M059J (cell line): ENCODE measurements around the gene GNG7. TPM values are rescaled to one million over a fixed set of nuclear protein-coding genes. Genes with fewer than 3 reads are reported as not detected.
"Not testable (repeated sequence)": the region's sequence is repeated elsewhere in the genome, so short reads cannot be mapped to it uniquely, and the experiment has no call there.

ENCODE experiments used
- DNase-seq: peaks from one replicate; pipeline ENCODE4 v3.0.0-alpha.2; 2012; ENCODE audit warnings: low read depth
- total RNA-seq: library from RNA; depleted of rRNA; stranded (reverse); fragments of >200 nt; shearing (Covaris generic); gene quantifications from 2 replicates; pipeline ENCODE4 v1.2.3, GENCODE V29; 2014

Gene GNG7
- total RNA-seq, 1 experiment from 2014 or later, result not detected

DNA sequence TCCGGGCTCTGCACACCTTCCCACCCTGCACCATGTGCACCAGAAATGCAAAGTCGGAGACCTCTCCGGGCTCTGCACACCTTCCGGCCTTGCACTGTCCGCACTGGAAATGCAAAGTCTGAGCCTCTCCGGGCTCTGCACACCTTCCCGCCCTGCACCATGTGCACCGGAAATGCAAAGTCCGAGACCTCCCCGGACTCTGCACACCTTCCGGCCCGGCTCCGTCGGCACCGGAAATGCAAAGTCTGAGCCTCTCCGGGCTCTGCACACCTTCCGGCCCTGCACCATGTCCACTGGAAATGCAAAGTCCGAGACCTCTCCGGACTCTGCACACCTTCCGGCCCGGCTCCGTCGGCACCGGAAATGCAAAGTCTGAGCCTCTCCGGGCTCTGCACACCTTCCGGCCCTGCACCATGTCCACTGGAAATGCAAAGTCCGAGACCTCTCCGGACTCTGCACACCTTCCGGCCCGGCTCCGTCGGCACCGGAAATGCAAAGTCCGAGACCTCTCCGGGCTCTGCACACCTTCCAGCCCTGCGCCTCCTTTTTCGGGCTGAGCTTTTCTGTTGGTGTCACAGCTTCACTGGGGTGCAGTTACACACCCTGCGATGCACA, 59.3 kb downstream of the GNG7 start:
- DNase-seq, result not testable (repeated sequence)

DNA sequence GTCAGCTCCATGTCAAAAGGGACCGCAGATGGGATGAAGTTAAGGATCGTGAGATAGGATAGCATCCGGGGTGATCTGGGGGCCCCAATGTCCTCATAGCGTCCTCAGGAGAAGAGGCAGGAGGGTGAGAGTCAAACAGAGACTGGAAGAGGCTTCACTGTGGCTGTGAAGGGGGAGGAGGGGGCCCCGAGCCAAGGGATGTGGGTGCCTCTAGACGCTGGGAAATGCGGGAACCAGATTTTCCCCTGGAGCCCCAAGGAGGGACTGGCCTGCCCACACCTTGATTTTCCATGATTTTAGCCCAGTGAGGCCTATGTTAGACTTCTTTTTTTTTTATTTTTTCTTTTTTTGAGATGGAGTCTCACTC, 61.2 kb downstream of the GNG7 start:
- DNase-seq, result no peak

- DNase-seq, result no peak
These were observed 61.7 kb downstream of the GNG7 start for GRCh38 chr19:2640563-2641331.

DNA sequence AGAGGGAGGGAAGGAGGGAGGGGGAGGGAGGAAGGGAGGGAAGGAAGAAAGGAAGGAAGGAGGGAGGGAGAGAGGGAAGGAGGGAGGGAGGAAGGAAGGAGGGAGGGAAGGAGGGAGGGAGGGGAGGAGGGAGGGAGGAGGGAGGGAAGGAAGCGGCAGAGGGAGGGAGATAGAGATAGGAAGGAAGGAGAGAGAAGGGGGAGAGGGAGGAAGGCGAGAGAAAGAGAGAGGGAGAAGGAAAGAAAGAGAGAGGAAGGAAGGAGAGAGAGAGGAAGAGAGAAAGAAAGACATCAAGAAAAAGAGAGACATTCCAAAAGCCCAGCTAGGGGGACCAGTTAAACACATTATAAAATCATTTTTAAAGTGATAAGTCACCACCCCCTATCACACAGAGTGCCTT, 62.5 kb downstream of the GNG7 start:
- no peak for DNase-seq

DNA sequence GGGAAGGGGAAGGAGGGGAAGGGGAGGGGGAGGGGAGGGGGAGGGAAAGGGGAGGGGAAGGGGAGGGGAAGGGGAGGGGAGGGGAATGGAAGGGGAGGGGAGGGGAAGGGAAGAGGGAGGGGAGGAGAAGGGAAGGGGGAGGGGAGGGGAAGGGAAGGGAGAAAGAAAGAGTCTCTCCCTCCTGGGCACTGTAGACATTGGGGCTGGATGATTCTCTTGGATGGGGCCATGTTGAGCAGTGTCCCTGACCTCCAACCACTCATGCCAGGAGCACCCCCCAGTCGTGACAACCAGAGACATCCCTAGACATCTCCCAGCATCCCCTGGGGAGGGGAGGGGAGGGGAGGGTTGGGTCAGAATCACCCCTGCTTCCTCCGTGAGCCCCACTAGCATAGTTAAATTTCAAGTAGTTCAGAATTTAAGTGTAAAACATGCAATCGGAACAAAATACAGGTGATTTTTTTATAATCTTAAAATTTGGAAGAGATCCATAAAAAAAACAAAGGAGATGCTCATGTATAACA, 64.0 kb downstream of the GNG7 start:
- no peak for DNase-seq

- DNase-seq, result peak; percentile 47
These were observed 65.4 kb downstream of the GNG7 start for GRCh38 chr19:2636897-2637683.

GRCh38 chr19:2636141-2636896, 66.2 kb downstream of the GNG7 start:
- no peak for DNase-seq

DNA sequence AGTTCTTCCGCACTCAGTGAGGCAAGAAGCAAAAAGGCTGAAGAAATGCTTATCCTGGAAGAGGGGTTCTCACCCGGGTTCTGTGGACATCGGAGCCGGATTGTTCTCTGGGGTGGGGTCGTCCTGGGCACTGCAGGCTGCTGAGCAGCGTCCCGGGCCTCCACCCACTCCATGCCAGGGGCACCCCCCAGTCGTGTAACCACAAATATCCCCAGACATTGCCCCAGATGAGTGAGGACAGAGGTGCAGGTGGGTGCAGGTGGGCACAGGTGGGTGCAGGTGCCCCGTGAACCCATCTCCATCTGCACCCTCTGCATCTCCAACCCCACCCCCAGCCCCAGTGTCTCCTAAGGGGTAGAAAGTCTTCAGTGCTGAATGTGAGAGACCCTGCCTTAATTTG, 67.5 kb downstream of the GNG7 start:
- no peak for DNase-seq

- no peak for DNase-seq
These were observed 68.1 kb downstream of the GNG7 start for GRCh38 chr19:2634228-2634951.

DNA sequence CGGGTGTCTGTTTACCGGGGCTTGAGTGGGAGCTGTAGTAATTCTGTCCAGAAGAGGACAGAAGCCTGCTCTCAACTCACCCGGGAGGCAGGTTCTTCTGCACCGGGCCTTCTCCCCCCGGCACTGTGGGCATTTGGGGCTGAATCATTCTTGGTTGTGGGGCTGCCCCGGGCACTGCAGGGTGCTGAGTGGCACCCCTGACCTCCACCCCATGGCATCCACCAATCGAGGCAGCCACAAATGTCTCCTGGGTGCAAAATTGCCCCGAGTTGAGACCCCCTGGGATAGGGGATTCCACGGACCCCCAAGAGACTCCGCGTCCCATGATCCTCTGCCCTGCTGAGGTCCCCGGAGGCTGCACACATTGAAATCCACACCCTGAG, 68.8 kb downstream of the GNG7 start:
- DNase-seq, result peak; percentile 36

DNA sequence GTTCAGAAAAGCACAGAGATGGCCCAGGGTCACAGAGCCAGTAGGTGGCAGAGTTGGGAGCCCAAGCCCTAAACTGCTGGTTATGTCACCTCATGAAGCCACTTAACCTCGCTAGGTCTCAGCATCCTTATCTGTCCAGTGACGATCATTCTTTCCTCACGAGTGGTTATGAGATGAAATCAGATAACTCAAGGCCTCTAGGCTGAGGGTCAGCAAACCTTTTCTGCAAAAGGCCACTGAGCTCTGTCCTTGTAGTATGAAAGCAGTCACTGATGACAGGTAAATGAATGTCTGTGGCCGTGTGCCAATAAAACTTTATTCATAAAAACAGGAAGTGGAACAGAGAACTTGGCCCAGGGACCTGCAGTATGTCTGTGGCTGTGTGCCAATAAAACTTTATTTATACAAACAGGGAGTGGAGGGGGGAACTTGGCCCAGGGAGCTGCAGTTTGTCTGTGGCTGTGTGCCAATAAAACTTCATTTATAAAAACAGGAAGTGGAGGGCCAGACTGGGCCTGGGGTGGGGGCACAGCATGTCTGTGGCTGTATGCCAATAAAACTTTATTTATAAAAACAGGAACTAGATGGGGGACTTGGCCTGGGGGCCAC, 71.2 kb downstream of the GNG7 start:
- DNase-seq, result peak; percentile 26

DNA sequence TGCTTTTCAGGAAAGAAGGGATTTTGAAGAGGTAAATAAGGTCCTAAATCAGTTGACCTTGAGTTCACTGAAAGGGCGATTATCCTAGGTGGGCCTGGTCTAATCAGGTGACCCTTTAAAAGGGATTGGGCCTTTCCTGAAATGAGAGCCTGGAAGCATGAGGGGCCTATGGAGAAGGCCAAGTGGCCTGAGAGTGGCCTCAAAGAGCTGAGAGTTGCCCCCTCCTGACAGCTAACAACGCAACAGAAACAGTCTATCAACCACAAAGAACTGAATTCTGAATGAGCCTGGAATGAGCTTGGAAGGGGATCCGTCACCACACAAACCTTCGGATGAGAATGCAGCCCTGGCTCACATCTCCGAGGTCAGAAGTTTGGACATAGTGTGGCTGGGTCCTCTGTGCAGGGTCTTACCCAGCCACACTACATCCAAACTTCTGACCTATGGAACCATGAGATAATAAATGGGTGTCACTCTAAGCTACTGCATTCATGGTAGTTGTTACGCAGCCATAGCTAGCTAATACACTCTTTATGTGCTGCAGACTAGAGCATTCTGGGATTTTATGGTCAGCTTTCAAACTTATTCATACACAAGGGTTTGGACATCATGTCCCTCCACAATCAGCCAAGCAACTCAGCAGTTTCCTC, 72.0 kb downstream of the GNG7 start:
- DNase-seq, result no peak

DNA sequence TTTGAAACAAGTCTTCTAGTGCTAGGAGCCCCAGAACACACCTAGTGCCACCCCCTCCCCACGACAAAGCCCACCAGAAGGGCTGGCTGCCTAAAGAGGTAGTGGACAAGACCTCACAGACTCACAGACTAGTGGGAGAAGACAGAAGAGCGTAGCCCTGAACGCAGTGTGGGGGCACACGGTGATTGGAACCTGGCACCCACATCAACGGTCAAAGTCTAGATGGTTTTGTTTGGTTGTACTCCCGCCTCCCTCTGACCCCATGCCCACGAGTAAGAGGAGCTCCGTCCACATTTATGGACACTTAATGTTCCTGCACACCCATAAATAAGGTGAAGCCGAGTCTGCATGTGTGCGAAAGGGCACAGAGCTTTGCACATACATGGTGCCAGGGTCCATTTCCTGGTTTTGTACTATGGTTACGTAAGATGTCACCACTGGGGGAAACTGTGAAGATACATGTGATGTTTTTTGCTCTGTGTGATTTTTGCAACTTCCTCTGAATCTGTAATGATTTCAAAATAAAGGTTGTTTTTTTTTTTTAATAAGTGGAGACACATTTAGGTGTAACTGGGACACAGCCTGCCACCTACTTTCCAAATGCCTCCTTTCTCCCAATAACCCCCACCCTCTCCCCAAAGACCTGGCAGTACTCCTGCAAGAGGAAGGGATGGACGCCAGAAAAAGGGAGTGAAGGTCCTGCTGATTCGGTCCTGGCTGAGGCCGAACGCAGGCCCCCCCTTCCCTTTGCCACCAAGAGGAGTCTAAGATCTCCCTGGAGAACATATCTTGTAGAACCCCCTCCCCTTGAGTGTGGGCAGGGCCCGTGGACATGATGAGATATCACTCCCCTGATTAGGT, 72.8 kb downstream of the GNG7 start:
- DNase-seq, result no peak

- no peak for DNase-seq
These were observed 73.9 kb downstream of the GNG7 start for GRCh38 chr19:2628597-2628996.

- DNase-seq, result peak; percentile 50
These were observed 74.6 kb downstream of the GNG7 start for GRCh38 chr19:2627855-2628254.

- DNase-seq, result peak; percentile 99
These were observed 75.1 kb downstream of the GNG7 start for GRCh38 chr19:2627319-2627829.

- peak; percentile 46 for DNase-seq
These were observed 77.1 kb downstream of the GNG7 start for GRCh38 chr19:2625434-2625833.

DNA sequence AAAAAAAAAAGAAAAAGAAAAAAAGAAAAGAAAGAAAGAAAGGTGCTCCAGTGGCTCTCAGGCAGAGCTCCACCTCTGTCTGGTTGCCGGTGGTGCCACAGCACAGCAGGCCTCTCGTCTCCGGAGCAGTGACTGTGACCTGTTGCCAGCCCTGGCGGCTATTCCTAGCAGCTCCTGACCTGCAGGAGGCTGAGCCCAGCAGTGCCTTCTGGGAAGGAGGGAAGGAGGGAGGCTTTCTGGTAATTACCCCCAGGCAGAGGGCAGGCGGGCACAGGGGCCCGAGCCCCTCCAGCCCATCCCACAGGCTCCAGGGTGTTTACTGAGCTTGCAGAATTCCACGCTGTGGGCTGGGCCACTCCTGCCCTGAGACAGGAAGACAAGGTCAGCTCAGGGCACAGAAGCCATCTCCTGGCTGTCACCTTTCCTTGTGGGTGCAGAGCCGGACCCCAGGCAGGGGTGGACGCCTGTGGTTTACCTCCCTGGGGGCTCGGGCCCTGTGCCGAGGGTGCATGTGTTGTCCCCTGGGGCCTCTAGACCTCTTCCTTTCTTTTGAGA, 77.9 kb downstream of the GNG7 start:
- DNase-seq, result peak; percentile 68

GRCh38 chr19:2623798-2624197, 78.7 kb downstream of the GNG7 start:
- DNase-seq, result no peak
